Thyroid gland (tissue), 4 donors: ENCODE results near the gene NEK2.

Experiments used
- POLR2A ChIP-seq, 2 donors: fragments of 450-650 bp; IDR thresholded peaks; one replicate each; pipeline ENCODE4 v1.6.1; 2017; ENCODE audit warnings: antibody characterized with exemption in 2 of 2, mild to moderate bottlenecking in 2 of 2, moderate library complexity in 1 of 2
- TF ChIP-seq, protein P1 (sequence below), 6 experiments: fragments of 200-600 bp in 3 of 6; fragments of 450-650 bp in 3 of 6; sonication (generic) in 3 of 6; IDR thresholded peaks; one replicate each; pipeline ENCODE4 v1.5.1; 2016 to 2019; ENCODE audit warnings: antibody characterized with exemption in 6 of 6, mild to moderate bottlenecking in 2 of 6, inconsistent platforms in 1 of 6, moderate library complexity in 1 of 6

DNA sequence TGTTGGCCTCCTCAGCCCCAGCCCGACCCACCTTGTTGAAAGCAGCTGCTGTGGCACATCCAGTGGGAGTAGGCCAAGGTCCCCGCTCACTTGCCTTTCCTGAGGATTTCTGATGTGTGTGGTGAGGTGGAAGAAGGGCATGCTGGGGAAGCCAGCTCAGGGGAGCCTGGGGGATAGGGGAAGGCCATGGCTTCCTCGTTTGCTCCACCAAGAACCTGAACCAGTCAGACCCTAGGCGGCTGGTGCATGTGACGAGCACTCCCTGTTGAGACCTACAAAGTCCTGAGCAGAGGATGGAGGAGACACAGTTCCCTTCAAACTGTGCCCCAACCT lies 58.5 kb downstream of the NEK2 start:
- TF ChIP-seq, protein P1, sequence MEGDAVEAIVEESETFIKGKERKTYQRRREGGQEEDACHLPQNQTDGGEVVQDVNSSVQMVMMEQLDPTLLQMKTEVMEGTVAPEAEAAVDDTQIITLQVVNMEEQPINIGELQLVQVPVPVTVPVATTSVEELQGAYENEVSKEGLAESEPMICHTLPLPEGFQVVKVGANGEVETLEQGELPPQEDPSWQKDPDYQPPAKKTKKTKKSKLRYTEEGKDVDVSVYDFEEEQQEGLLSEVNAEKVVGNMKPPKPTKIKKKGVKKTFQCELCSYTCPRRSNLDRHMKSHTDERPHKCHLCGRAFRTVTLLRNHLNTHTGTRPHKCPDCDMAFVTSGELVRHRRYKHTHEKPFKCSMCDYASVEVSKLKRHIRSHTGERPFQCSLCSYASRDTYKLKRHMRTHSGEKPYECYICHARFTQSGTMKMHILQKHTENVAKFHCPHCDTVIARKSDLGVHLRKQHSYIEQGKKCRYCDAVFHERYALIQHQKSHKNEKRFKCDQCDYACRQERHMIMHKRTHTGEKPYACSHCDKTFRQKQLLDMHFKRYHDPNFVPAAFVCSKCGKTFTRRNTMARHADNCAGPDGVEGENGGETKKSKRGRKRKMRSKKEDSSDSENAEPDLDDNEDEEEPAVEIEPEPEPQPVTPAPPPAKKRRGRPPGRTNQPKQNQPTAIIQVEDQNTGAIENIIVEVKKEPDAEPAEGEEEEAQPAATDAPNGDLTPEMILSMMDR (IDR thresholded peaks at IDR 0.05), result no peak
- no peak for TF ChIP-seq POLR2A (IDR thresholded peaks at IDR 0.05)
